KMS-11 (cell line): ENCODE results near the gene ARHGEF7.

Source experiments
- H2AFZ ChIP-seq: fragments of 200-600 bp; sonication (generic); 2 replicates; pipeline ENCODE4 v1.6.1; 2016; ENCODE audit warnings: antibody characterized with exemption, mixed run types, low read depth
- H3K27ac ChIP-seq: fragments of 200-600 bp; sonication (generic); 2 replicates; pipeline ENCODE4 v1.6.1; 2016; ENCODE audit warnings: mild to moderate bottlenecking, mixed run types
- H3K27me3 ChIP-seq: fragments of 200-600 bp; sonication (generic); 2 replicates; pipeline ENCODE4 v1.6.1; 2017; ENCODE audit warnings: mild to moderate bottlenecking, low read depth, mixed run types, moderate library complexity; ENCODE audit not compliant: insufficient read depth
- H3K36me3 ChIP-seq: fragments of 200-600 bp; sonication (generic); 2 replicates; pipeline ENCODE4 v1.6.1; 2017; ENCODE audit warnings: mild to moderate bottlenecking, mixed run types; ENCODE audit not compliant: insufficient read depth
- H3K4me1 ChIP-seq: fragments of 200-600 bp; sonication (generic); 2 replicates; pipeline ENCODE4 v1.6.1; 2016; ENCODE audit warnings: mild to moderate bottlenecking, low read depth, mixed run types; ENCODE audit not compliant: poor library complexity, severe bottlenecking
- H3K4me2 ChIP-seq: fragments of 200-600 bp; sonication (generic); 2 replicates; pipeline ENCODE4 v1.7.0; 2016; ENCODE audit warnings: mild to moderate bottlenecking, mixed run types
- H3K4me3 ChIP-seq: fragments of 200-600 bp; sonication (generic); IDR thresholded peaks from 2 replicates; pipeline ENCODE4 v1.6.1; 2017; ENCODE audit warnings: low read depth, low read length, mixed read lengths; ENCODE audit not compliant: insufficient read depth
- H3K79me2 ChIP-seq: fragments of 200-600 bp; sonication (generic); 2 replicates; pipeline ENCODE4 v1.6.1; 2016; ENCODE audit warnings: low read depth, mixed run types; ENCODE audit not compliant: insufficient read depth
- H3K9ac ChIP-seq: fragments of 200-600 bp; sonication (generic); 2 replicates; pipeline ENCODE4 v1.6.1; 2016; ENCODE audit warnings: mild to moderate bottlenecking, mixed run types
- H4K20me1 ChIP-seq: fragments of 200-600 bp; sonication (generic); 2 replicates; pipeline ENCODE4 v1.6.1; 2016; ENCODE audit warnings: mild to moderate bottlenecking, mixed run types; ENCODE audit not compliant: insufficient read depth
- CTCF ChIP-seq: fragments of 200-600 bp; sonication (generic); conservative IDR thresholded peaks from 2 replicates; pipeline ENCODE4 v1.6.1; 2017; ENCODE audit warnings: low read depth, mild to moderate bottlenecking, antibody characterized with exemption, low read length, moderate library complexity, mixed read lengths

ARHGEF7 gene

GRCh38 chr13:111339366-111340143 lies 224.4 kb downstream of the ARHGEF7 start:
- Histone ChIP-seq H3K9ac (no peak overlapping the region), H3K27ac (no peak overlapping the region), H3K4me1 (no peaks in the 10 kb centered on the region), H3K27me3 (no peaks in the 10 kb centered on the region), H2AFZ (no peak overlapping the region), H4K20me1 (no peaks in the 10 kb centered on the region), H3K4me2 (no peak overlapping the region), H3K79me2 (no peaks in the 10 kb centered on the region), H3K4me3 (no peak overlapping the region), H3K36me3 (no peaks in the 10 kb centered on the region)
- TF ChIP-seq CTCF: no peak

DNA sequence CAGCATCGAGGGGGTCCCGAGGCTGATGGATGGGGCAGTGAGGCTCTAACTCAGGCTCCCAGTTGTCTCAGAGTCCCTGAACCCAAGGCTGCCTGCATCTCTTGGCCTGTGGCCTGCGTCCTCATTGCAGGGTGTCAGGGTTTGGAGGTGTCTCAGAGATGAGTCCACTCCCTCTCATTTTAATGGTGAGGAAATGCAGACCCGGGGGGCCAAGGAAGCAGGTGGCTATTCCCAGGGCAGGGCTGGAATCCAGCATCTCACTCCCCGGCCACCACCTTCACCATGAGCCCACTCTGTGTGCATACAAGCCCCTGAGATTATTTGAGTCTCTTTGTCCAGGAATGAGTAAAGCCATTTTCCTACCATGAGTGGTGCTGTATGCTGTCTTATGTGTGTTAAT lies 226.8 kb downstream of the ARHGEF7 start:
- no peak for TF ChIP-seq CTCF
- H3K27me3 ChIP-seq: no peaks in the 10 kb centered on the region
- H3K27ac ChIP-seq: no peak overlapping the region
- H3K36me3 ChIP-seq: no peaks in the 10 kb centered on the region
- no peak overlapping the region for H3K4me2 ChIP-seq
- no peak overlapping the region for H2AFZ ChIP-seq
- H4K20me1 ChIP-seq: no peaks in the 10 kb centered on the region
- no peak overlapping the region for H3K4me3 ChIP-seq
- no peak overlapping the region for H3K9ac ChIP-seq
- H3K4me1 ChIP-seq: no peaks in the 10 kb centered on the region
- no peaks in the 10 kb centered on the region for H3K79me2 ChIP-seq

DNA sequence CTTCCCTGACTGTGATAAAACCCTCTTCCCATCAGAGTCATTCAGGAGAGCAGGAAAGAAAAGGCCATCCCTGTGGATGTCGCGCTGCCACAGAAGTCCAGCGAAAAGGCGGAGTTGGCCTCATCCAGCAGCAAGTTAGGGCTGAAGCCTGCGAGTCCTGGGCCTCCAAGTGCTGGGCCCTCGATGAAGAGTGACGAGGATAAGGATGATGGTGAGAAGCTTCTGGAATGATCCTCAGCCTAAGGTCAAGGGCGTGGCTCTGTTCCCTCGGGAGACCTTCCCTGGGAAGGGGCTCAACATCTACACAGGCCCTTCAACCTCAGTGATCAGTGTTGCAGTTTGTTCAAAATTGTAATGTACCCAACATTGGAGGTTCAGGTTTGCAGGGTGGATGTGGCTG lies 227.6 kb downstream of the ARHGEF7 start:
- Histone ChIP-seq H3K4me3 (no peak overlapping the region), H3K4me1 (no peaks in the 10 kb centered on the region), H3K27me3 (no peaks in the 10 kb centered on the region), H4K20me1 (no peaks in the 10 kb centered on the region), H3K79me2 (no peaks in the 10 kb centered on the region), H2AFZ (no peak overlapping the region), H3K27ac (no peak overlapping the region), H3K4me2 (no peak overlapping the region), H3K36me3 (no peaks in the 10 kb centered on the region), H3K9ac (no peak overlapping the region)
- no peak for TF ChIP-seq CTCF

DNA sequence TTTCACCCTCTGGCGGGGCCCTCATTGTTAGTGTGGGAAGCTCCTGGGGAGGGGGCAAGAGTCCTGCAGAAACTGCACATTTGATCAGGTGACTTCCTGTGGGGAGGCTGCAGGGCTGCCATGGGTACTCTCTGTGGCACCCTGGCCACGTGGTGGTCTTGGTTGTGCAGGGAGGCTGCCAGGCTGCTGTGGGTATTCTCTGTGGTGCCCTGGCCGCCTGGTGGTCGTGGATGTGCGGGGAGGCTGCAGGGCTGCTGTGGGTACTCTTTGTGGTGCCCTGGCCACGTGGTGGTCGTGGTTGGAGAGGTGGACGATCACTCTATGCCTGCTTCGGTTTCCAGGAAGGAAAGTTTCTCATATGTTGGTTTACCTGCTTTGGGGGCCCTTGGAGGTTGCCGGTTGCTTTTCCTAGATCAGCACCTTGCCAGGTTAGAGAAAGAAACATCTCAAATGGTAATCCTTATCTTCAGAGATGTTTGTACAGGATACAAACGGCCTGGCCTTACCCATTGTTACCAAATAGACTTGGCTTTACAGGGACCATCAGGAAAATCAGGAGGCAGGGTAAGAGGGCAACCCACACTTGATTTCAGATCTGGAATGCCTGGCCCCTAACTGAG lies 228.2 kb downstream of the ARHGEF7 start:
- H3K27me3 ChIP-seq: no peaks in the 10 kb centered on the region
- H3K27ac ChIP-seq: no peak overlapping the region
- no peak overlapping the region for H3K4me2 ChIP-seq
- no peak overlapping the region for H3K9ac ChIP-seq
- H3K4me3 ChIP-seq: no peak overlapping the region
- no peaks in the 10 kb centered on the region for H3K79me2 ChIP-seq
- no peak overlapping the region for H2AFZ ChIP-seq
- no peaks in the 10 kb centered on the region for H3K4me1 ChIP-seq
- H3K36me3 ChIP-seq: no peaks in the 10 kb centered on the region
- H4K20me1 ChIP-seq: no peaks in the 10 kb centered on the region
- TF ChIP-seq CTCF: no peak
